Measurements from ENCODE around the gene TMEM9B. TPM values are rescaled to one million over a fixed set of nuclear protein-coding genes. Genes with fewer than 3 reads are reported as not detected.

TMEM9B gene
- total RNA-seq, 1 experiment from 2014 or later, result 40.0 TPM

DNA sequence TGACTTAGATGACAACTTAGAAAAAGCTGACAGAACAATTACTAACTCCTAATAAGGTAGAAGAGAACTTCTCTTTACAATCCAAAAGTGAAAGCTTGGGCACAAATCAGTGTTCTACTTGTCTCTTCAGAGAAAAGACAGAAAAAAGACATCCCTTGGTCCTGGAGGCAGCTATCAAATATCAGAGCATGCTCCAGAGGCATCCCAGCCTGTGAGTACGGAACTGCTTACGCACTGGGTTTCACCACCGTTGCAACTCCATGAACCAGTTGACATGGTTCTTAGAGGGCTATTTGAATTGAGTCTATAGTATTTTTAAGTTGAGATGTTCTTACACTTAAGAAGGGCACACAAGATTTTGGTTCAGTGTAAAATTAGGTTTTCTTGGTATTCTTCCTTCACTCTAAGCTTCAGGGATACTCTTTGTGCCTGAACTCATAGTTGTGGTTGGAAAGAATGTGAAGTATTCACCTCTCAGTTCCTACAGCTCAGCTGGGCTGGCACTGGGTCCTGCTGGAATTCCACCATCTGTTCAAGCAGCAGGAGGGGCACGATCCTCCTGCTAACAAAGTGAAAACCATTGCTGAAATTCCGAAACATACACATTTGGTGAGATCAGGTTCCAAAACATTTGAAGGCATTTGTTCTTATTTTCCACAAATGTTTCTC lies 47.0 kb downstream of the TMEM9B start:
- Histone ChIP-seq H4K20me1 (ENCODE audit: insufficient read depth, low read depth, low read length) (no peaks in the 10 kb centered on the region), H3K36me3 (ENCODE audit: insufficient read depth, low read length) (peaks cover 7% of the 10 kb centered on the region; the same call in 1 of the 2 replicates), H3K27ac (ENCODE audit: low read length) (no peak overlapping the region), H3K4me1 (ENCODE audit: low read length) (peaks cover 15% of the 10 kb centered on the region), H3K27me3 (ENCODE audit: low read length) (no peaks in the 10 kb centered on the region), H3K79me2 (ENCODE audit: low read length) (peaks cover 2% of the 10 kb centered on the region; the same call in 1 of the 2 replicates), H3K4me2 (ENCODE audit: low read depth, low read length, poor library complexity, severe bottlenecking) (no peak overlapping the region), H3K4me3 (ENCODE audit: low read length) (no peak overlapping the region), H3K9ac (ENCODE audit: low read length) (no peak overlapping the region), H2AFZ (ENCODE audit: low read length) (no peak overlapping the region), H3K9me2 (replicated peaks; ENCODE audit: insufficient read depth, low read length) (no peaks in the 10 kb centered on the region), H3K9me3 (ENCODE audit: low read length) (no peaks in the 10 kb centered on the region)
- no peak for DNase-seq

DNA sequence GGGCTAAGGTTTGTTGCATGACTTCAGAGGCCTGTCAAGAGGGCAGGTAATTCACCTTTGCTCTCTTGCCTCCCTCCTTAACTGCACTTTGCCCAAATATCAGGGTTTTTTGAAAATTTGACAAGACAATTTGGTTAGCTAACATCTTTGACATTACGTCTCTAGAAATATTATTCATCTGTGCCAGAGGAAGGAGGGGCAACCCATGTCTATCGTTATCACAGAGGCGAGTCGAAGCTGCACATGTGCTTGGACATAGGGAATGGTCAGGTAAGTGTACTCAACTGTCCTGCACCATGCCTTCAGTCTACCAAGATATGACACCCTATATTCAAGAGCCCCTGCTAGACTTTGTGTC lies 49.6 kb downstream of the TMEM9B start:
- no peak for DNase-seq
- no peaks in the 10 kb centered on the region for H3K9me2 ChIP-seq (replicated peaks; ENCODE audit: insufficient read depth, low read length)
- no peak overlapping the region for H3K27ac ChIP-seq (ENCODE audit: low read length)
- H3K27me3 ChIP-seq (ENCODE audit: low read length), result no peaks in the 10 kb centered on the region
- no peak overlapping the region for H3K9ac ChIP-seq (ENCODE audit: low read length)
- H2AFZ ChIP-seq (ENCODE audit: low read length), result no peak overlapping the region
- H3K79me2 ChIP-seq (ENCODE audit: low read length), result peaks cover 9% of the 10 kb centered on the region; the same call in 1 of the 2 replicates
- peaks cover 30% of the 10 kb centered on the region for H3K4me1 ChIP-seq (ENCODE audit: low read length)
- no peaks in the 10 kb centered on the region for H4K20me1 ChIP-seq (ENCODE audit: insufficient read depth, low read depth, low read length)
- no peak overlapping the region for H3K4me2 ChIP-seq (ENCODE audit: low read depth, low read length, poor library complexity, severe bottlenecking)
- no peaks in the 10 kb centered on the region for H3K9me3 ChIP-seq (ENCODE audit: low read length)
- no peak overlapping the region for H3K4me3 ChIP-seq (ENCODE audit: low read length)
- peaks cover 7% of the 10 kb centered on the region; the same call in 1 of the 2 replicates for H3K36me3 ChIP-seq (ENCODE audit: insufficient read depth, low read length)

DNA sequence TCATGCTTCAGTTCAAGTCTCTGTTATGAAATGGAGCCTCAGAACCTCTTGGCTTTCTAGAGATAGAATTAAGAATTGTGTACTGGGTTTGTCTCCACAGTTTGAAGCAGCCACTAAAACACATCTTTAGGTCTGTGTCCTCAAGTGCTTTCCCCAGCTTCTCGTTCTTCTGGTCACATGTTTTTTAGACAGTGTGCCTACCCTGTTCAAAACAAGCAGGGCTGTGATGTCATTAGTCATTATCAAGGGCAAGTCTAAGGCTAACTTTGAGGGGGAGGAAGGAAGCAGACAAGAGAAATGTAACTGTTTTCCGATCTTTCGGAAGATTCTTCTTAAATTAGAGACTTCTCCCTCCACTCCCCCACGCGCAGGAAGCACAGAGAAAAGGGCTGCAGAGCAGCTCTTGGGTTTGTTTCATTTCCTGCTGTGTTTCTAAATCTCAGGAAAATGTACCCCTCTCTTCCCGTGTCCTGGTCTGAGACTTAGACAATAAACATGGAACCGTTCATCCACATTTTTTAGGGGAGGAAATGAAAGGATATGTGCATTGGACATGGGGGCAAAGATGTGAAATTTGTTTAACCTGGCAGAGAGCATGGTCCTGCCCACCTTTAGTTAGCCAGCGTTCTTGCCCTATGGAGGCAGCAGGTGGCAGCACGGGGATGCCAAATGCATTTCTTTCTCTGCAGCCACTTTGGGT lies 50.1 kb downstream of the TMEM9B start:
- peak overlapping the region; percentile 35; the same call in 1 of the 2 replicates for H3K27ac ChIP-seq (ENCODE audit: low read length)
- peak overlapping the region; percentile 43 for H3K4me3 ChIP-seq (ENCODE audit: low read length)
- peak overlapping the region; percentile 46 for H3K9ac ChIP-seq (ENCODE audit: low read length)
- no peaks in the 10 kb centered on the region for H3K27me3 ChIP-seq (ENCODE audit: low read length)
- no peaks in the 10 kb centered on the region for H4K20me1 ChIP-seq (ENCODE audit: insufficient read depth, low read depth, low read length)
- H3K36me3 ChIP-seq (ENCODE audit: insufficient read depth, low read length), result peaks cover 4% of the 10 kb centered on the region; the same call in 1 of the 2 replicates
- peaks cover 9% of the 10 kb centered on the region; the same call in 1 of the 2 replicates for H3K79me2 ChIP-seq (ENCODE audit: low read length)
- no peaks in the 10 kb centered on the region for H3K9me2 ChIP-seq (replicated peaks; ENCODE audit: insufficient read depth, low read length)
- peak overlapping the region; percentile 79 for H2AFZ ChIP-seq (ENCODE audit: low read length)
- no peaks in the 10 kb centered on the region for H3K9me3 ChIP-seq (ENCODE audit: low read length)
- peak; percentile 83 for DNase-seq
- H3K4me1 ChIP-seq (ENCODE audit: low read length), result peaks cover 30% of the 10 kb centered on the region
- peak overlapping the region; percentile 64 for H3K4me2 ChIP-seq (ENCODE audit: low read depth, low read length, poor library complexity, severe bottlenecking)

DNA sequence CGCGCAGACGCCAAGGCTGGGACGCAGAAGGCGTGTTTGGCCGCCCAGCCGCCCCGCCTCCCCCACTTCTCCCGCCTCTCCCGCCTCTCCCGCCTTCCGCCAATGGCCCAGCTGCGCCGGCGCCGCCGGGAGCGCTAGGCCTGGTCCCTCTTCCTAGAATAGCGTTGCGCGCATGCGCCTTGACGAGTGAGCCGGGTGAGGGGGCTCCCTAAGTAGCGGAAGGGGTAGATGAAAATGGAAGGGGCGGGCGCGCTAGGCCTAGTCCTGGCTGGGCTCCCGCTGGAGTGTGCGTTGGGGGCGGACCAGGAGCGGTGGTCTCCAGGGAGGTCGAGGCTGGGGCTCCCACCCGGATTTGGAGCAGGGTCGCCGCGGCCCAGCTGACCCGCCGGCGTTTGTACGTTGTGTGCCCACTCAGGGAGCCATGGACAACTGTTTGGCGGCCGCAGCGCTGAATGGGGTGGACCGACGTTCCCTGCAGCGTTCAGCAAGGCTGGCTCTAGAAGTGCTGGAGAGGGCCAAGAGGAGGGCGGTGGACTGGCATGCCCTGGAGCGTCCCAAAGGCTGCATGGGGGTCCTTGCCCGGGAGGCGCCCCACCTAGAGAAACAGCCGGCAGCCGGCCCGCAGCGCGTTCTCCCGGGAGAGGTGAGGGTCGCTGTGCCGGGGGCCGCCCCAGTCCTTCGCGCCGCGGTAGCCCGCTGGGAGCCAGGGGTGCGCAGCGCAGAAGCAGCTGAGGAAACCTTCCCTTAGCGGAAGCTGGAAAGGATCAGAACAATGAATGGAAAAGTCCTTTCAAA lies 53.0 kb downstream of the TMEM9B start, which contains the start of gene AKIP1:
TSS of gene AKIP1 (plus strand) at position 161 of the 795 bp plus-strand sequence. CDS start at position 422, 261 bp downstream.
- Histone ChIP-seq H2AFZ (ENCODE audit: low read length) (peak within 1 kb of the TSS; percentile 98), H3K9me2 (replicated peaks; ENCODE audit: insufficient read depth, low read length) (no peaks in the 10 kb centered on the region), H3K4me2 (ENCODE audit: low read depth, low read length, poor library complexity, severe bottlenecking) (peak within 1 kb of the TSS; percentile 87), H4K20me1 (ENCODE audit: insufficient read depth, low read depth, low read length) (no peaks in the 10 kb centered on the region), H3K4me3 (ENCODE audit: low read length) (peak within 1 kb of the TSS; percentile 93), H3K79me2 (ENCODE audit: low read length) (peaks cover 9% of the 10 kb centered on the region; the same call in 1 of the 2 replicates), H3K9me3 (ENCODE audit: low read length) (no peaks in the 10 kb centered on the region), H3K27me3 (ENCODE audit: low read length) (no peaks in the 10 kb centered on the region), H3K9ac (ENCODE audit: low read length) (peak within 1 kb of the TSS; percentile 91), H3K36me3 (ENCODE audit: insufficient read depth, low read length) (no peaks in the 10 kb centered on the region), H3K4me1 (ENCODE audit: low read length) (peaks cover 33% of the 10 kb centered on the region), H3K27ac (ENCODE audit: low read length) (peak within 1 kb of the TSS; percentile 17; the same call in 1 of the 2 replicates)
- DNase-seq, result peak; percentile 97

DNA sequence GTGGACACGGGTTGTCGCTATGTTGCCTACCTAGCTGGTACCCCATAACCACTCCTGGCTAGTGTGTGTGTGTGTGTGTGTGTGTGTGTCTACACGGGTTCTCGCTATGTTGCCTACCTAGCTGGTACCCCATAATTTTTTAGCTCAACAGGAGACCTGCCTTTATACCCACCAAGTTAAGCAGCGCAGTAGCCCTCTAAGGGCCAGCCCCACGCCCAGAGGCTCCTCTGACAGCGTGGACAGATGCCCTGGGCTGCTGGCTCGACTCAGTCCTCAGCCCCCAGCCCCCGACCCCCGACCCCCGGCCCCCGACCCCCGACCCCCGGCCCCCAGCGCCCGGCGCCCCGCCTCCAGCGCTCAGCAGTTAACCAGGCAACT lies 53.6 kb downstream of the TMEM9B start:
- peak overlapping the region; percentile 64 for H3K9ac ChIP-seq (ENCODE audit: low read length)
- H3K36me3 ChIP-seq (ENCODE audit: insufficient read depth, low read length), result no peaks in the 10 kb centered on the region
- DNase-seq, result no peak
- peaks cover 9% of the 10 kb centered on the region; the same call in 1 of the 2 replicates for H3K79me2 ChIP-seq (ENCODE audit: low read length)
- H3K27ac ChIP-seq (ENCODE audit: low read length), result no peak overlapping the region
- no peaks in the 10 kb centered on the region for H3K9me2 ChIP-seq (replicated peaks; ENCODE audit: insufficient read depth, low read length)
- H2AFZ ChIP-seq (ENCODE audit: low read length), result no peak overlapping the region; the same call in 1 of the 2 replicates
- H4K20me1 ChIP-seq (ENCODE audit: insufficient read depth, low read depth, low read length), result no peaks in the 10 kb centered on the region
- no peaks in the 10 kb centered on the region for H3K9me3 ChIP-seq (ENCODE audit: low read length)
- peak overlapping the region; percentile 93 for H3K4me3 ChIP-seq (ENCODE audit: low read length)
- H3K4me1 ChIP-seq (ENCODE audit: low read length), result peaks cover 33% of the 10 kb centered on the region
- peak overlapping the region; percentile 87 for H3K4me2 ChIP-seq (ENCODE audit: low read depth, low read length, poor library complexity, severe bottlenecking)
- H3K27me3 ChIP-seq (ENCODE audit: low read length), result no peaks in the 10 kb centered on the region

DNA sequence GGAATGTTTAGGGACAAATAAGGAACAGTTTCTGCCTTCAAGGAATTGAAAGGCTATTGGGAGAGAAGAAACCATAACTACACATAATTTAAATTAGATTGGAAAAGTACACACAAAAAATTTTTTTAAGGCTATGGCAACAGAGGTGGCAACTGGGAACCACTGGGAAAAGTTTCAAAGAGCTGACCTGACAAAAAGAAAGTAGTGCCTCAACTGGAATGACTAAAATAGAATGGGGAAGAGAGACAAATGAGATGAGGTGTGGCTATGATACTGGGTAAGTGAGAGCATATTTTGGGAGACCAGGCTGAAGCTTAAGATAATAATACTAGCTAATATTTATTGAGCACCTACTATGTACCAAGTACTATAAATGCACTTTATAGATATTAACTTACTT lies 56.1 kb downstream of the TMEM9B start:
- Histone ChIP-seq H3K79me2 (ENCODE audit: low read length) (peaks cover 9% of the 10 kb centered on the region; the same call in 1 of the 2 replicates), H3K4me1 (ENCODE audit: low read length) (peaks cover 21% of the 10 kb centered on the region), H3K9me3 (ENCODE audit: low read length) (no peaks in the 10 kb centered on the region), H3K27ac (ENCODE audit: low read length) (no peak overlapping the region), H2AFZ (ENCODE audit: low read length) (no peak overlapping the region), H3K4me3 (ENCODE audit: low read length) (no peak overlapping the region), H3K36me3 (ENCODE audit: insufficient read depth, low read length) (no peaks in the 10 kb centered on the region), H3K27me3 (ENCODE audit: low read length) (no peaks in the 10 kb centered on the region), H3K9me2 (replicated peaks; ENCODE audit: insufficient read depth, low read length) (no peaks in the 10 kb centered on the region), H3K4me2 (ENCODE audit: low read depth, low read length, poor library complexity, severe bottlenecking) (no peak overlapping the region), H4K20me1 (ENCODE audit: insufficient read depth, low read depth, low read length) (no peaks in the 10 kb centered on the region), H3K9ac (ENCODE audit: low read length) (no peak overlapping the region)
- DNase-seq, result peak; percentile 40

DNA sequence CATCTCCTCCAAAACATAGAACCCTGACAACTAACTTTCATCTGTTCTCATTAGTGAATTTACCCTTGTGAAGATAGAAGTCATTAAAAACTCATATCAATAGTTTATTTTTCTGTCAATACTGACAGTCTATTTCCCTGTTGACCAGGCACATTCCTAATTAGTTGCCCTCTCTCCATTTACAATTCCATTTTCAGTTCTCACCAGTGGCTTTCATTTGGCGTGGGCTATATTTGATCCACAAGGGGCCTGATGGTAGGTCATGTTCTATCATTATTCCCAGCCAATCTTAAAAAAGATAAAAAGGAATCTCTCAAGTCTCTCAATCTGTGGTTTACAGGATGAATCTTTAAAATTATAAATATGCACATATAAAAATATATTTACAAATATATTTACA lies 57.1 kb downstream of the TMEM9B start:
- Histone ChIP-seq H2AFZ (ENCODE audit: low read length) (no peak overlapping the region), H3K9me2 (replicated peaks; ENCODE audit: insufficient read depth, low read length) (no peaks in the 10 kb centered on the region), H3K4me2 (ENCODE audit: low read depth, low read length, poor library complexity, severe bottlenecking) (no peak overlapping the region), H3K4me1 (ENCODE audit: low read length) (peaks cover 17% of the 10 kb centered on the region), H4K20me1 (ENCODE audit: insufficient read depth, low read depth, low read length) (no peaks in the 10 kb centered on the region), H3K9me3 (ENCODE audit: low read length) (no peaks in the 10 kb centered on the region), H3K9ac (ENCODE audit: low read length) (no peak overlapping the region), H3K27me3 (ENCODE audit: low read length) (no peaks in the 10 kb centered on the region), H3K36me3 (ENCODE audit: insufficient read depth, low read length) (no peaks in the 10 kb centered on the region), H3K27ac (ENCODE audit: low read length) (no peak overlapping the region), H3K79me2 (ENCODE audit: low read length) (peaks cover 5% of the 10 kb centered on the region; the same call in 1 of the 2 replicates), H3K4me3 (ENCODE audit: low read length) (no peak overlapping the region)
- DNase-seq, result peak; percentile 5
